Keratinocyte (primary cell): ENCODE measurements around the gene ING4.

Source experiments
- EZH2 ChIP-seq: IDR thresholded peaks from one replicate; pipeline ENCODE4 v1.6.1; 2012; ENCODE audit warnings: inconsistent platforms, mild to moderate bottlenecking, low read length, moderate library complexity
- TF ChIP-seq, protein P1 (sequence below), 3 experiments: IDR thresholded peaks in 1 of 3; conservative IDR thresholded peaks in 1 of 3; optimal IDR thresholded peaks in 1 of 3; 2 replicates in 2 of 3; 3 replicates in 1 of 3; pipeline versions ENCODE3 to v1.5.1; 2011; ENCODE audit warnings: low read length in 3 of 3, mild to moderate bottlenecking in 3 of 3, moderate library complexity in 2 of 3, control low read depth in 1 of 3, inconsistent platforms in 1 of 3; ENCODE audit not compliant: insufficient read depth in 2 of 3; ENCODE audit errors: extremely low read depth in 1 of 3

- TF ChIP-seq, protein P1, sequence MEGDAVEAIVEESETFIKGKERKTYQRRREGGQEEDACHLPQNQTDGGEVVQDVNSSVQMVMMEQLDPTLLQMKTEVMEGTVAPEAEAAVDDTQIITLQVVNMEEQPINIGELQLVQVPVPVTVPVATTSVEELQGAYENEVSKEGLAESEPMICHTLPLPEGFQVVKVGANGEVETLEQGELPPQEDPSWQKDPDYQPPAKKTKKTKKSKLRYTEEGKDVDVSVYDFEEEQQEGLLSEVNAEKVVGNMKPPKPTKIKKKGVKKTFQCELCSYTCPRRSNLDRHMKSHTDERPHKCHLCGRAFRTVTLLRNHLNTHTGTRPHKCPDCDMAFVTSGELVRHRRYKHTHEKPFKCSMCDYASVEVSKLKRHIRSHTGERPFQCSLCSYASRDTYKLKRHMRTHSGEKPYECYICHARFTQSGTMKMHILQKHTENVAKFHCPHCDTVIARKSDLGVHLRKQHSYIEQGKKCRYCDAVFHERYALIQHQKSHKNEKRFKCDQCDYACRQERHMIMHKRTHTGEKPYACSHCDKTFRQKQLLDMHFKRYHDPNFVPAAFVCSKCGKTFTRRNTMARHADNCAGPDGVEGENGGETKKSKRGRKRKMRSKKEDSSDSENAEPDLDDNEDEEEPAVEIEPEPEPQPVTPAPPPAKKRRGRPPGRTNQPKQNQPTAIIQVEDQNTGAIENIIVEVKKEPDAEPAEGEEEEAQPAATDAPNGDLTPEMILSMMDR (optimal IDR thresholded peaks at IDR 0.05 in 1 of 3, IDR thresholded peaks at IDR 0.05 in 1 of 3, conservative IDR thresholded peaks at IDR 0.05 in 1 of 3; ENCODE audit: extremely low read depth in 1 of 3, insufficient read depth in 2 of 3, low read length in 3 of 3), result no peak
- TF ChIP-seq EZH2, result no peak
These were observed 31.4 kb downstream of the ING4 start for GRCh38 chr12:6631549-6631961.
